T-helper 2 cell treated with Interferon-gamma antibody and Interleukin-4, amounts not matched to agents 5 μg/mL and 100 μg/mL, for 36 hours (primary cell): ENCODE results near the gene ACP1.

Source experiments
- DNase-seq: peaks from one replicate; pipeline ENCODE4 v3.0.0; 2021; ENCODE audit warnings: low spot score
- H3K27ac Mint-ChIP-seq: one replicate; pipeline ENCODE4 v1.8.0; 2021; ENCODE audit warnings: mild to moderate bottlenecking, mixed read lengths
- H3K27me3 Mint-ChIP-seq: one replicate; pipeline ENCODE4 v1.8.0; 2021; ENCODE audit warnings: low read depth, mixed read lengths
- H3K36me3 Mint-ChIP-seq: one replicate; pipeline ENCODE4 v1.8.0; 2021; ENCODE audit warnings: low read depth, mixed read lengths
- H3K4me1 Mint-ChIP-seq: one replicate; pipeline ENCODE4 v1.8.0; 2021; ENCODE audit warnings: low read depth, mixed read lengths
- H3K4me3 Mint-ChIP-seq: one replicate; pipeline ENCODE4 v1.8.0; 2022; ENCODE audit warnings: mild to moderate bottlenecking, moderate library complexity, mixed read lengths
- H3K9me3 Mint-ChIP-seq: one replicate; pipeline ENCODE4 v1.8.0; 2021; ENCODE audit warnings: mixed read lengths

ACP1 gene

GRCh38 chr2:262117-262516 lies 2.6 kb upstream of the ACP1 start:
- H3K9me3 Mint-ChIP-seq: peaks cover 15% of the 10 kb centered on the region
- H3K4me3 Mint-ChIP-seq: no peak overlapping the region
- no peak overlapping the region for H3K27ac Mint-ChIP-seq
- H3K36me3 Mint-ChIP-seq: peaks cover 7% of the 10 kb centered on the region
- no peaks in the 10 kb centered on the region for H3K27me3 Mint-ChIP-seq
- H3K4me1 Mint-ChIP-seq: peaks cover 21% of the 10 kb centered on the region
- no peak for DNase-seq

- H3K36me3 Mint-ChIP-seq: peaks cover 6% of the 10 kb centered on the region
- H3K27me3 Mint-ChIP-seq: no peaks in the 10 kb centered on the region
- H3K4me3 Mint-ChIP-seq: peak overlapping the region; percentile 64
- H3K9me3 Mint-ChIP-seq: peaks cover 8% of the 10 kb centered on the region
- peak overlapping the region; percentile 26 for H3K27ac Mint-ChIP-seq
- no peak for DNase-seq
- H3K4me1 Mint-ChIP-seq: peaks cover 31% of the 10 kb centered on the region
Measured at GRCh38 chr2:263022-263738, 1.6 kb upstream of the ACP1 start.

GRCh38 chr2:263774-264492 lies 814 bp upstream of the ACP1 start, which contains the start of gene SH3YL1:
Gene SH3YL1 (minus strand): TSS chr2:264032. CDS start chr2:263984, 48 bp downstream.
- Mint-ChIP-seq H3K4me3 (peak within 1 kb of the TSS; percentile 95), H3K27ac (peak within 1 kb of the TSS; percentile 95), H3K36me3 (peaks cover 5% of the 10 kb centered on the region), H3K4me1 (peaks cover 38% of the 10 kb centered on the region), H3K27me3 (no peaks in the 10 kb centered on the region), H3K9me3 (peaks cover under 1% of the 10 kb centered on the region)
- peak; percentile 39 for DNase-seq

GRCh38 chr2:268323-268722 lies 3.6 kb downstream of the ACP1 start:
- DNase-seq: no peak
- no peaks in the 10 kb centered on the region for H3K27me3 Mint-ChIP-seq
- H3K4me1 Mint-ChIP-seq: peaks cover 46% of the 10 kb centered on the region
- H3K9me3 Mint-ChIP-seq: no peaks in the 10 kb centered on the region
- H3K4me3 Mint-ChIP-seq: no peak overlapping the region
- H3K27ac Mint-ChIP-seq: no peak overlapping the region
- H3K36me3 Mint-ChIP-seq: peaks cover 26% of the 10 kb centered on the region

GRCh38 chr2:269356-270030 lies 4.7 kb downstream of the ACP1 start:
- Mint-ChIP-seq H3K27ac (no peak overlapping the region), H3K36me3 (peaks cover 27% of the 10 kb centered on the region), H3K9me3 (no peaks in the 10 kb centered on the region), H3K4me3 (no peak overlapping the region), H3K27me3 (no peaks in the 10 kb centered on the region), H3K4me1 (peaks cover 46% of the 10 kb centered on the region)
- DNase-seq: no peak

GRCh38 chr2:270861-271260 lies 6.1 kb downstream of the ACP1 start:
- no peak overlapping the region for H3K4me3 Mint-ChIP-seq
- no peaks in the 10 kb centered on the region for H3K9me3 Mint-ChIP-seq
- no peak overlapping the region for H3K27ac Mint-ChIP-seq
- H3K4me1 Mint-ChIP-seq: peaks cover 42% of the 10 kb centered on the region
- H3K27me3 Mint-ChIP-seq: no peaks in the 10 kb centered on the region
- DNase-seq: no peak
- peaks cover 34% of the 10 kb centered on the region for H3K36me3 Mint-ChIP-seq

GRCh38 chr2:271917-272316 lies 7.2 kb downstream of the ACP1 start:
- peaks cover 41% of the 10 kb centered on the region for H3K36me3 Mint-ChIP-seq
- no peak overlapping the region for H3K4me3 Mint-ChIP-seq
- no peaks in the 10 kb centered on the region for H3K9me3 Mint-ChIP-seq
- H3K27me3 Mint-ChIP-seq: no peaks in the 10 kb centered on the region
- no peak for DNase-seq
- peaks cover 34% of the 10 kb centered on the region for H3K4me1 Mint-ChIP-seq
- no peak overlapping the region for H3K27ac Mint-ChIP-seq

- H3K4me1 Mint-ChIP-seq: peaks cover 21% of the 10 kb centered on the region
- DNase-seq: no peak
- H3K9me3 Mint-ChIP-seq: no peaks in the 10 kb centered on the region
- H3K27me3 Mint-ChIP-seq: no peaks in the 10 kb centered on the region
- peaks cover 50% of the 10 kb centered on the region for H3K36me3 Mint-ChIP-seq
- H3K4me3 Mint-ChIP-seq: no peak overlapping the region
- H3K27ac Mint-ChIP-seq: no peak overlapping the region
Measured at GRCh38 chr2:273333-273732, 8.6 kb downstream of the ACP1 start.

- H3K9me3 Mint-ChIP-seq: no peaks in the 10 kb centered on the region
- peaks cover 15% of the 10 kb centered on the region for H3K4me1 Mint-ChIP-seq
- H3K4me3 Mint-ChIP-seq: no peak overlapping the region
- DNase-seq: no peak
- no peak overlapping the region for H3K27ac Mint-ChIP-seq
- H3K27me3 Mint-ChIP-seq: no peaks in the 10 kb centered on the region
- peaks cover 56% of the 10 kb centered on the region for H3K36me3 Mint-ChIP-seq
Measured at GRCh38 chr2:274503-274902, 9.8 kb downstream of the ACP1 start.

- DNase-seq: no peak
- Mint-ChIP-seq H3K27me3 (no peaks in the 10 kb centered on the region), H3K4me1 (peaks cover 8% of the 10 kb centered on the region), H3K36me3 (peaks cover 58% of the 10 kb centered on the region), H3K9me3 (no peaks in the 10 kb centered on the region), H3K27ac (no peak overlapping the region), H3K4me3 (no peak overlapping the region)
Measured at GRCh38 chr2:275466-275865, 10.7 kb downstream of the ACP1 start.

- Mint-ChIP-seq H3K27me3 (no peaks in the 10 kb centered on the region), H3K27ac (no peak overlapping the region), H3K4me3 (no peak overlapping the region), H3K36me3 (peaks cover 46% of the 10 kb centered on the region), H3K4me1 (no peaks in the 10 kb centered on the region), H3K9me3 (no peaks in the 10 kb centered on the region)
- DNase-seq: no peak
Measured at GRCh38 chr2:278312-278926, 13.7 kb downstream of the ACP1 start.

- no peak for DNase-seq
- Mint-ChIP-seq H3K9me3 (no peaks in the 10 kb centered on the region), H3K4me3 (no peak overlapping the region), H3K27me3 (no peaks in the 10 kb centered on the region), H3K4me1 (no peaks in the 10 kb centered on the region), H3K36me3 (peaks cover 48% of the 10 kb centered on the region), H3K27ac (no peak overlapping the region)
Measured at GRCh38 chr2:278927-279320, 14.2 kb downstream of the ACP1 start.

- no peak overlapping the region for H3K27ac Mint-ChIP-seq
- no peaks in the 10 kb centered on the region for H3K27me3 Mint-ChIP-seq
- no peaks in the 10 kb centered on the region for H3K9me3 Mint-ChIP-seq
- peaks cover 48% of the 10 kb centered on the region for H3K36me3 Mint-ChIP-seq
- no peak for DNase-seq
- H3K4me1 Mint-ChIP-seq: no peaks in the 10 kb centered on the region
- H3K4me3 Mint-ChIP-seq: no peak overlapping the region
Measured at GRCh38 chr2:279366-279765, 14.6 kb downstream of the ACP1 start.
